ENCODE results near the gene SCUBE2.

Gene SCUBE2

DNA sequence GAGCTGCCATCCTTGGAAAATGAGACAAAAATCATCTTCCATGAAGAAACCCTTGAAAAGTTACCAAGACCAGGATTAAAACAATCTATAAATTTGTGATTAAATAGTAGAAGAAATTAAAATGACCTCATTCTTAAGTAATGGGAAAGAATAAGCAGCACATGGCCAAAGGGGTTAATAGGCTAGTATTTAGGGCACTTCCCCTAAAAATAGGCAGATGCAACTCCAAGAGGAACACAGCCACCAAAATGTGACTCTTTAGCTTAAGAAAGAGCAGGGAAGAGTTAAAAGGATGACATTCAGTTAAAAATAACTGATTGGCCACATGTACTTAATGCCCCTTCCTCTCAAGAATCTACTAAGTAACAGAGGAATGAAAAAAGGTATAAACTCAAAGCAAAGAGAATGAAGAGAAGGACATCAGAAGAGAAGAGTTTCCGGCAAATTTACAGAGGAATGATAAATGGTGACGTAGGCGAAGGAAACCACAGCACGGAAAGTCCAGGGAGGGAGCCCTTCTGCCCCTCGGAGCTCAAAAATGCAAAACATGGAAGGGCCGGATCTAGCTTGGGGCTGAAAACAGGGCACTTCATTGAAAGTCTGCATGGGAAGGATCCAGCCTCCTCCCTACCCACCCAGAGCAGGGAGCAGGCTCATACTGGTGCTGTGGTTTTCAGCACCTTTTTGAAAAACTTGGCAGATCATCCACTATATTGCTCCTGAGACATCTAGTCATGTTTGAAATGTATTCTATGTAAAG is 17.8 kb downstream of the SCUBE2 start:
- Histone ChIP-seq H3K9ac (ENCODE audit: low read length) (no peak overlapping the region), H3K9me3 (ENCODE audit: control insufficient read depth, insufficient read depth, low read depth, low read length) (no peaks in the 10 kb centered on the region), H3K4me3 (ENCODE audit: low read depth, low read length) (no peak overlapping the region), H3K4me1 (ENCODE audit: control insufficient read depth, insufficient read depth, low read length) (peaks cover 10% of the 10 kb centered on the region), H3K36me3 (ENCODE audit: control insufficient read depth, insufficient read depth, low read length) (no peaks in the 10 kb centered on the region), H3K27ac (ENCODE audit: low read depth, low read length) (no peak overlapping the region), H3K27me3 (ENCODE audit: control insufficient read depth, insufficient read depth, low read length) (no peaks in the 10 kb centered on the region)

- H3K4me3 ChIP-seq (ENCODE audit: low read depth, low read length) = no peak overlapping the region
- no peaks in the 10 kb centered on the region for H3K9me3 ChIP-seq (ENCODE audit: control insufficient read depth, insufficient read depth, low read depth, low read length)
- H3K9ac ChIP-seq (ENCODE audit: low read length) = no peak overlapping the region
- H3K4me1 ChIP-seq (ENCODE audit: control insufficient read depth, insufficient read depth, low read length) = peaks cover 7% of the 10 kb centered on the region
- H3K27ac ChIP-seq (ENCODE audit: low read depth, low read length) = no peak overlapping the region
- H3K36me3 ChIP-seq (ENCODE audit: control insufficient read depth, insufficient read depth, low read length) = no peaks in the 10 kb centered on the region
- H3K27me3 ChIP-seq (ENCODE audit: control insufficient read depth, insufficient read depth, low read length) = no peaks in the 10 kb centered on the region
These were observed 18.7 kb downstream of the SCUBE2 start for GRCh38 chr11:9072626-9073176.

DNA sequence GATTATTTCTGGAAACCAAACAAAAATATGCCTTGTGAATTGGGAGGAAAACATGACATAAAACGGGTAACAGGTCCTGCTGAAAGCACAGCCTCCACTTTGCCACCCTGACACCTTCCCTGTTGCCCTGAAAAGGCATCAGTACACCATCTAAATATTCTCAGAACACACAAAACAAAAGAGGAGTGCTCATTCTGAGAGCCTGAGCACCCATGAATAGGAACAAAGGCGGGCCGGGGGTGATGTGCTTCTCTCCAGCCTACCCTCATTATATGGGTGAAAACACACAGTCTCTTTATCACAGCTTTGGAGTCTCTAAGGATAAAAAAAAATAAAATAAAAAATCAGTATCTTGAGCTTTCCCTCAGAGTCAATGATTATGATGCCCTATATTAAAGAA is 19.7 kb downstream of the SCUBE2 start:
- H3K36me3 ChIP-seq (ENCODE audit: control insufficient read depth, insufficient read depth, low read length) = no peaks in the 10 kb centered on the region
- H3K4me1 ChIP-seq (ENCODE audit: control insufficient read depth, insufficient read depth, low read length) = peaks cover 8% of the 10 kb centered on the region
- H3K9ac ChIP-seq (ENCODE audit: low read length) = no peak overlapping the region
- no peaks in the 10 kb centered on the region for H3K9me3 ChIP-seq (ENCODE audit: control insufficient read depth, insufficient read depth, low read depth, low read length)
- no peak overlapping the region for H3K4me3 ChIP-seq (ENCODE audit: low read depth, low read length)
- H3K27me3 ChIP-seq (ENCODE audit: control insufficient read depth, insufficient read depth, low read length) = no peaks in the 10 kb centered on the region
- H3K27ac ChIP-seq (ENCODE audit: low read depth, low read length) = no peak overlapping the region

DNA sequence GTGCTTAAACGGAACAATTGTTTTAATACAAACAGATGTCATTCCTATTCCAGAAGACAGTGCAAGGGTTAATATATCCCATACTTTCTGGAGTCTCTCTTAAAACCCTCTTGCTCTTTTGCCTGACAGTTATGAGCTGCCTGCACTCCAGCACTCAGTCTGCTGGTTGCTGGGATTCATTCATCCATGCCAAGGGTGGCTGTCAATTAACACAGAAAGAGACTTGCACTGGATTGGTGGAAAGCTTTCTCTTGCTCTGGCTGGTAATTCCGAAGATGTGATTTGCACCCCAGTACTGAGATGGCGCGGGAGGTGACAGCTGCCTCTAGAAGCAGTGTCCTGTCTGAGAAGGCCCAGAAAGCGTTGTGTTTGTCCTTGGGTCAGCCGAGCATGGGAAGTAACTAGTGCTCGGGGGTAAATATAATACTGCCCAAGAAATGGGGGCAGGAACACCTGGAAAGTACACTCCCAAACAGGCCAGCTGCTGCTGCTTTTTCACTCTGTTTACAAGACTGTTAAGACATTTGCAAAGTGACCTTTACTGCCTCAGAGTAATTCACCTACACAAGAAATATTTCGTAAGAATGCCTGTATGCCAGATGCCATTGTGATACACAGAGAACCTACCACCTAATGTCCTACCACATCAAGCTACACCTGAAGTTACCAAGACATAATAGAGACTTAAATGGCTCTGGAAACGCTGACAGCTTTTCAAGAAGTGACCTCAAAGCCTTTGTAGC is 20.5 kb downstream of the SCUBE2 start:
- Histone ChIP-seq H3K9ac (ENCODE audit: low read length) (no peak overlapping the region), H3K36me3 (ENCODE audit: control insufficient read depth, insufficient read depth, low read length) (no peaks in the 10 kb centered on the region), H3K27ac (ENCODE audit: low read depth, low read length) (no peak overlapping the region), H3K4me3 (ENCODE audit: low read depth, low read length) (no peak overlapping the region), H3K4me1 (ENCODE audit: control insufficient read depth, insufficient read depth, low read length) (peaks cover 16% of the 10 kb centered on the region), H3K9me3 (ENCODE audit: control insufficient read depth, insufficient read depth, low read depth, low read length) (no peaks in the 10 kb centered on the region), H3K27me3 (ENCODE audit: control insufficient read depth, insufficient read depth, low read length) (no peaks in the 10 kb centered on the region)

DNA sequence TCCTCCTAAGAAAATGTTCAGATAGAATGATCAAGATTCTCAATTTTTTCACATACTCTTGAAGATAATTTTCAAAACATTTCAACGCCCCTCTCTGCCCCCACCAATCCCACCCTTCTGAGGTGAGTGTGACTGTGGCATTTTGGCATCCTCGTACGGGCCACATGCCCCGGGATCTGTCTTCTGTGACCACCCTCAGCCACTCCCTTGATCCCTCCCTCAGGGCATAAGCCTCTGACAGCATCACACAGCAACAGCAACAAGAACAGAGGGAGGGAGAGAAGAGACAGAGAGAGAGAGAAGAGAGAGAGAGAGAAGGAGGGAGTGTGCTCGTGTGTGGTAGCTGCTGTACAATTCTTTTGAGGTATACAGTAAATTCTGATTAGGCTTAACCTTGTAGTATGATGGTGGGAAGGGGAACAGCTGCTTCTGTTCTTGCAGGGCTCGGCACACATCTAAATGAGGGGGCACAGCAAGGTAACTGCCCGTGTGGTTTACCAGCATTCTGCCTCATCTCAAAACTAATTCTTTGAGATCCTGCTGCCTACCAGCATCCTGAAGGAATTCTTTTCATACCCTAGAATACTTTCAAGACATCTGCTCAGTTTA is 21.4 kb downstream of the SCUBE2 start:
- Histone ChIP-seq H3K27me3 (ENCODE audit: control insufficient read depth, insufficient read depth, low read length) (no peaks in the 10 kb centered on the region), H3K4me3 (ENCODE audit: low read depth, low read length) (no peak overlapping the region), H3K9ac (ENCODE audit: low read length) (no peak overlapping the region), H3K36me3 (ENCODE audit: control insufficient read depth, insufficient read depth, low read length) (no peaks in the 10 kb centered on the region), H3K9me3 (ENCODE audit: control insufficient read depth, insufficient read depth, low read depth, low read length) (no peaks in the 10 kb centered on the region), H3K4me1 (ENCODE audit: control insufficient read depth, insufficient read depth, low read length) (peaks cover 18% of the 10 kb centered on the region), H3K27ac (ENCODE audit: low read depth, low read length) (no peak overlapping the region)

DNA sequence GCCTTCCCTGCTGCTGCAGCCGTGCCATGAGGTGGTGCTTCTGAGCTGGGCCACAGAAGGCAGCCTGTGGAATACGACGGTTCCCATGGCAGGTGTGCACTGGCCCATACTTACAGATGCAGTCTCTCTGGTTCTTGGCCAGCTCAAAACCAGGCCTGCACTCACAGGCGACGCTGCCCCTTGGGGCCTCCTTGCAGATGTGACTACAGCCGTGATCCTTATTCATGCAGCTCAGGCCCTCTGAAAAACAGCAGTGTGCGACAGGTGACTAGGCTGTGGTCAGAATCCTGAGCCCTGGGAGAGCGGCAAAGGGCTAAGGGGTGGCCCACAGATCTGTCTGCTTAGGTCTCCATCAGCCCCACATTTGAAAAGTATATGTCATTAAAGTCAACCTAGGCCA is 22.1 kb downstream of the SCUBE2 start:
- Histone ChIP-seq H3K4me1 (ENCODE audit: control insufficient read depth, insufficient read depth, low read length) (peaks cover 18% of the 10 kb centered on the region), H3K9me3 (ENCODE audit: control insufficient read depth, insufficient read depth, low read depth, low read length) (no peaks in the 10 kb centered on the region), H3K9ac (ENCODE audit: low read length) (no peak overlapping the region)

DNA sequence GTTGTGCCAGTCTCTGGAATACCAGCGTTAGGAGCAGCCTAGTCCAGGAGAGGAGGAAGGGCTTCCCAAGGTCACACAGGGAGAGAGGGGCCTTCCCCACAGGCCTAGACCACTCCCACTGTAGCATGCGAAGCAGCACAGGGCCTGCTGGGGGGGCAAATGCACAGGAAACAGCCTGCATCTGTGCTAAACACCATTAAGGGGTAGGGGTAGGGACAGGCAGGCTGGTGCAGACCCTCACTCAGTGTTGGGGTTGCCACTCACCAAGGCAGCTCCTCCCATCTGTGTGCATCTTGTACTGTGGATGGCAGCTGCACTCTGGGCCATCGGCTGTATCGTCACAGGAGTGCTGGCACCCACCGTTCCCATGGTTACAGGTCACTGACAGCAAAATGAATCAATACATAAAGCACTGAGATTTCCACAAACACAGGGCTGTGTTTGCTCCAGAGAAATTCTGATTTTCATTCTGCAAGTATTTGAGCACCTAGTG is 24.9 kb downstream of the SCUBE2 start:
- H3K4me3 ChIP-seq (ENCODE audit: low read depth, low read length) = no peak overlapping the region
- peaks cover 16% of the 10 kb centered on the region for H3K4me1 ChIP-seq (ENCODE audit: control insufficient read depth, insufficient read depth, low read length)
- no peaks in the 10 kb centered on the region for H3K27me3 ChIP-seq (ENCODE audit: control insufficient read depth, insufficient read depth, low read length)
- H3K9me3 ChIP-seq (ENCODE audit: control insufficient read depth, insufficient read depth, low read depth, low read length) = no peaks in the 10 kb centered on the region
- no peaks in the 10 kb centered on the region for H3K36me3 ChIP-seq (ENCODE audit: control insufficient read depth, insufficient read depth, low read length)
- H3K9ac ChIP-seq (ENCODE audit: low read length) = no peak overlapping the region
- H3K27ac ChIP-seq (ENCODE audit: low read depth, low read length) = no peak overlapping the region

More for the DNA sequence above, 22.1 kb downstream of the SCUBE2 start:
- Histone ChIP-seq H3K27ac (ENCODE audit: low read depth, low read length) (no peak overlapping the region), H3K27me3 (ENCODE audit: control insufficient read depth, insufficient read depth, low read length) (no peaks in the 10 kb centered on the region), H3K4me3 (ENCODE audit: low read depth, low read length) (no peak overlapping the region), H3K36me3 (ENCODE audit: control insufficient read depth, insufficient read depth, low read length) (no peaks in the 10 kb centered on the region)

GRCh38 chr11:9065607-9066432 is 25.6 kb downstream of the SCUBE2 start:
- Histone ChIP-seq H3K4me3 (ENCODE audit: low read depth, low read length) (no peak overlapping the region), H3K27me3 (ENCODE audit: control insufficient read depth, insufficient read depth, low read length) (no peaks in the 10 kb centered on the region), H3K27ac (ENCODE audit: low read depth, low read length) (no peak overlapping the region), H3K36me3 (ENCODE audit: control insufficient read depth, insufficient read depth, low read length) (no peaks in the 10 kb centered on the region), H3K9ac (ENCODE audit: low read length) (no peak overlapping the region), H3K4me1 (ENCODE audit: control insufficient read depth, insufficient read depth, low read length) (peaks cover 10% of the 10 kb centered on the region; the same call in 1 of the 2 replicates), H3K9me3 (ENCODE audit: control insufficient read depth, insufficient read depth, low read depth, low read length) (no peaks in the 10 kb centered on the region)

DNA sequence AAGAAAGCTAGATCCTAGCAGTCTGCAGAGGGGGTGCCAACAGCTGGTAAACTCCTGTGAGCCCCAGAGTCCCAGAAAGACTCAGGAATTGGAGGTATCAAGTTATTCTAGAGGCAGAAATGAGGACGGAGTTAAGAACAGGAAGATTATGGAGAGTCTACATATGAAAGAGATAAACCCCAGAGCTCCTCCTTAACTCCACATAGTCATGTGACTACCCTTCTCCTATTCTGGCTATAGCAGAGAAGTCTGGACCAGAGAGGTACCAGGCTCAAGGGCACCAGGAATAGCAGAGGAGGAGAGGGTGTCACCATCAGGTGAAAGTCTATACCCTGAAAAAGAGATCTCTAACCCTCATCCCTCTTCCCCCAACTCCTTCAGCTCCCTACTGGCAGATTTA is 29.6 kb downstream of the SCUBE2 start:
- Histone ChIP-seq H3K9me3 (ENCODE audit: control insufficient read depth, insufficient read depth, low read depth, low read length) (no peaks in the 10 kb centered on the region), H3K4me3 (ENCODE audit: low read depth, low read length) (no peak overlapping the region), H3K4me1 (ENCODE audit: control insufficient read depth, insufficient read depth, low read length) (peaks cover 13% of the 10 kb centered on the region; the same call in 1 of the 2 replicates), H3K36me3 (ENCODE audit: control insufficient read depth, insufficient read depth, low read length) (no peaks in the 10 kb centered on the region), H3K27me3 (ENCODE audit: control insufficient read depth, insufficient read depth, low read length) (no peaks in the 10 kb centered on the region), H3K9ac (ENCODE audit: low read length) (no peak overlapping the region), H3K27ac (ENCODE audit: low read depth, low read length) (no peak overlapping the region)

GRCh38 chr11:9060700-9061111 is 30.7 kb downstream of the SCUBE2 start:
- Histone ChIP-seq H3K4me3 (ENCODE audit: low read depth, low read length) (no peak overlapping the region), H3K4me1 (ENCODE audit: control insufficient read depth, insufficient read depth, low read length) (0 out of 2 replicates have a peak, but pooled peaks cover 2% of the 10 kb centered on the region), H3K36me3 (ENCODE audit: control insufficient read depth, insufficient read depth, low read length) (no peaks in the 10 kb centered on the region), H3K9ac (ENCODE audit: low read length) (no peak overlapping the region), H3K27me3 (ENCODE audit: control insufficient read depth, insufficient read depth, low read length) (no peaks in the 10 kb centered on the region), H3K27ac (ENCODE audit: low read depth, low read length) (no peak overlapping the region), H3K9me3 (ENCODE audit: control insufficient read depth, insufficient read depth, low read depth, low read length) (no peaks in the 10 kb centered on the region)

Measured in HUES6 (cell line).